ENCODE measurements around the gene PLPP1. TPM values are rescaled to one million over a fixed set of nuclear protein-coding genes. Genes with fewer than 3 reads are reported as not detected.

The PLPP1 gene
- total and polyA plus RNA-seq, 2 of the 13 experiments (the other 11 are each of a cell fraction or from before 2014, with no cell fraction given) = 7.3 to 12.1 TPM

DNA sequence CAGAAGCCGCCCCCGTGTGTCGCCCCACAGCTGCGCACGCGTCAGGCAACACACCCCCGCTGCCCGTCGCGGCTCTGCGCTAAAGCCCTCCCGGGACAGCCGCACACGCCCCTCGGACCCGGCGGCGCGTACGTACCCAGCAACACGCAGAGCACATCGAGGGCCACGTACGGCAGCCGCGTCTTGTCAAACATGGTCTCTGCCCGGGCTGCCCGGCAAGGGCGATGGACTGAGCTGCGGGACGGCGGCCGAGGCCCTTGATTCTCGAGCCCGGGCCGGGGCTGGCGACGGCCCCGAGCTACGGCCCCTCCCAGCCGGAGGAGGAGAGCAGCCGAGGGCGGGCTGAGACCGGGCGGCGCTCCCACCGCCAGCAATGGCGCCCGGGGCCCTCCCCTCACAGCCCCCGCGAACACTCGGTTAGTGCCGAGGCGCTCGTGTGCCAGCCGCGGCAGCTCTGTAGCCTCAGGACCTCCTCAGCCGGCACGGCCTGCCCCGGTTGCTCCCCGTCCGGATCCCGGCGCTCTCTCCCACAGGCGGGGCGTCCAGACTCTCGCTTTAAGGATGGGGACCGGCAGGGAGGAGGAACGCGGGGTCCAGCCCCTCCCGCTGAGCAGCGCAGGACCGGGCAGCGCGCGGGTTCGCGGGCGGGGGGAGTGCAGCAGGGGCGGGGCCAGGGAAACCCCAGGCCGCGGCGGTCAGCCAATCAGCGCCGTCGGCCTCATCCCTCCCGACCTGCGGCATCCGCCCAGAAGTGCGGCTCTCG lies at the start of gene PLPP1 (continued):
- TF ChIP-seq KMT2B (CRISPR knock-in tag; IDR thresholded peaks at IDR 0.05) = peak; percentile 85
- no peak; the same call in 1 of the 2 replicates for TF ChIP-seq ZSCAN31 (CRISPR knock-in tag; IDR thresholded peaks at IDR 0.05; ENCODE audit: low read depth)
- TF ChIP-seq HIVEP1 (CRISPR knock-in tag; IDR thresholded peaks at IDR 0.05) = peak; percentile 93
- TF ChIP-seq ZNF446 (CRISPR knock-in tag; IDR thresholded peaks at IDR 0.05) = peak; percentile 89; the same call in 1 of the 2 replicates
- TF ChIP-seq, protein P1, sequence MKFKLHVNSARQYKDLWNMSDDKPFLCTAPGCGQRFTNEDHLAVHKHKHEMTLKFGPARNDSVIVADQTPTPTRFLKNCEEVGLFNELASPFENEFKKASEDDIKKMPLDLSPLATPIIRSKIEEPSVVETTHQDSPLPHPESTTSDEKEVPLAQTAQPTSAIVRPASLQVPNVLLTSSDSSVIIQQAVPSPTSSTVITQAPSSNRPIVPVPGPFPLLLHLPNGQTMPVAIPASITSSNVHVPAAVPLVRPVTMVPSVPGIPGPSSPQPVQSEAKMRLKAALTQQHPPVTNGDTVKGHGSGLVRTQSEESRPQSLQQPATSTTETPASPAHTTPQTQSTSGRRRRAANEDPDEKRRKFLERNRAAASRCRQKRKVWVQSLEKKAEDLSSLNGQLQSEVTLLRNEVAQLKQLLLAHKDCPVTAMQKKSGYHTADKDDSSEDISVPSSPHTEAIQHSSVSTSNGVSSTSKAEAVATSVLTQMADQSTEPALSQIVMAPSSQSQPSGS (CRISPR knock-in tag; IDR thresholded peaks at IDR 0.05) = peak; percentile 10; the same call in 1 of the 2 replicates
- TF ChIP-seq ZNF224 (CRISPR knock-in tag; IDR thresholded peaks at IDR 0.05) = no peak; the same call in 1 of the 2 replicates
- TF ChIP-seq ZNF672 (CRISPR knock-in tag; IDR thresholded peaks at IDR 0.05) = no peak
- no peak for TF ChIP-seq NFIC (IDR thresholded peaks at IDR 0.05; ENCODE audit: low read length)
- TF ChIP-seq MATR3 (CRISPR knock-in tag; IDR thresholded peaks at IDR 0.05) = no peak
- peak; percentile 100 for TF ChIP-seq ZNF777 (CRISPR knock-in tag; IDR thresholded peaks at IDR 0.05)
- TF ChIP-seq NR2C2 (CRISPR knock-in tag; IDR thresholded peaks at IDR 0.05; ENCODE audit: borderline replicate concordance) = peak; percentile 40
- no peak for TF ChIP-seq SMARCC2 (IDR thresholded peaks at IDR 0.05)
- TF ChIP-seq CBX2 (IDR thresholded peaks at IDR 0.05; ENCODE audit: low read depth, low read length) = no peak
- TF ChIP-seq CBX2 (CRISPR knock-in tag; IDR thresholded peaks at IDR 0.05; ENCODE audit: low read depth) = 0 out of 2 replicates have a peak, but pooled peaks have one; percentile 21
- TF ChIP-seq, protein P2, sequence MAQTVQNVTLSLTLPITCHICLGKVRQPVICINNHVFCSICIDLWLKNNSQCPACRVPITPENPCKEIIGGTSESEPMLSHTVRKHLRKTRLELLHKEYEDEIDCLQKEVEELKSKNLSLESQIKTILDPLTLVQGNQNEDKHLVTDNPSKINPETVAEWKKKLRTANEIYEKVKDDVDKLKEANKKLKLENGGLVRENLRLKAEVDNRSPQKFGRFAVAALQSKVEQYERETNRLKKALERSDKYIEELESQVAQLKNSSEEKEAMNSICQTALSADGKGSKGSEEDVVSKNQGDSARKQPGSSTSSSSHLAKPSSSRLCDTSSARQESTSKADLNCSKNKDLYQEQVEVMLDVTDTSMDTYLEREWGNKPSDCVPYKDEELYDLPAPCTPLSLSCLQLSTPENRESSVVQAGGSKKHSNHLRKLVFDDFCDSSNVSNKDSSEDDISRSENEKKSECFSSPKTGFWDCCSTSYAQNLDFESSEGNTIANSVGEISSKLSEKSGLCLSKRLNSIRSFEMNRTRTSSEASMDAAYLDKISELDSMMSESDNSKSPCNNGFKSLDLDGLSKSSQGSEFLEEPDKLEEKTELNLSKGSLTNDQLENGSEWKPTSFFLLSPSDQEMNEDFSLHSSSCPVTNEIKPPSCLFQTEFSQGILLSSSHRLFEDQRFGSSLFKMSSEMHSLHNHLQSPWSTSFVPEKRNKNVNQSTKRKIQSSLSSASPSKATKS (CRISPR knock-in tag; IDR thresholded peaks at IDR 0.05) = no peak
- peak; percentile 76 for TF ChIP-seq ARNT2 (CRISPR knock-in tag; IDR thresholded peaks at IDR 0.05; ENCODE audit: low read depth)
- 0 out of 2 replicates have a peak, but pooled peaks have one; percentile 58 for TF ChIP-seq ZNF740 (CRISPR knock-in tag; IDR thresholded peaks at IDR 0.05)
- no peak for TF ChIP-seq ZMAT5 (CRISPR knock-in tag; IDR thresholded peaks at IDR 0.05; ENCODE audit: borderline replicate concordance, low read depth)
- TF ChIP-seq PPARG (CRISPR knock-in tag; conservative IDR thresholded peaks at IDR 0.05) = no peak
- no peak for TF ChIP-seq ZNF251 (CRISPR knock-in tag; IDR thresholded peaks at IDR 0.05)
- TF ChIP-seq ZNF770 (CRISPR knock-in tag; IDR thresholded peaks at IDR 0.05) = peak; percentile 61; the same call in 1 of the 2 replicates
- TF ChIP-seq, protein P3, sequence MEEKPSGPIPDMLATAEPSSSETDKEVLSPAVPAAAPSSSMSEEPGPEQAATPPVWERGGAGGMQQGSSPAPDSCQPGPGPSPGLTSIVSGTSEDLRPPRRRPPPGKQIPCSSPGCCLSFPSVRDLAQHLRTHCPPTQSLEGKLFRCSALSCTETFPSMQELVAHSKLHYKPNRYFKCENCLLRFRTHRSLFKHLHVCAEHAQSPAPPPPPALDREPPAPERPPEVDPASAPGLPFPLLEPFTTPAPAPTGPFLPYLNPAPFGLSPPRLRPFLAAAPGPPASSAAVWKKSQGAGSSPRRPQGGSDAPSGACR (CRISPR knock-in tag; IDR thresholded peaks at IDR 0.05) = no peak
- TF ChIP-seq, protein P4, sequence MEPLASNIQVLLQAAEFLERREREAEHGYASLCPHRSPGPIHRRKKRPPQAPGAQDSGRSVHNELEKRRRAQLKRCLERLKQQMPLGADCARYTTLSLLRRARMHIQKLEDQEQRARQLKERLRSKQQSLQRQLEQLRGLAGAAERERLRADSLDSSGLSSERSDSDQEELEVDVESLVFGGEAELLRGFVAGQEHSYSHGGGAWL (CRISPR knock-in tag; IDR thresholded peaks at IDR 0.05) = peak; percentile 54

Measured in HepG2 (cell line).